Left lung (tissue), 10 donors: ENCODE data around the gene MCCC1. TPM values are rescaled to one million over a fixed set of nuclear protein-coding genes. Genes with fewer than 3 reads are reported as not detected.

ENCODE experiments used
- ATAC-seq: fragments of 200-7000 bp; cut with Tn5 transposase; one replicate; pipeline ENCODE4 v1.9.1; 2020; ENCODE audit warnings: moderate library complexity
- DNase-seq, 4 donors: peaks; one replicate each; pipeline ENCODE4 v3.0.0-alpha.2; 2013 to 2020
- H3K27ac ChIP-seq, 2 donors: fragments of 200-600 bp; sonication (generic) in 1 of 2; one replicate each; pipeline versions ENCODE4 v1.5.0 to v1.8.0; 2020 to 2021
- H3K27me3 ChIP-seq, 2 donors: fragments of 200-600 bp; sonication (generic) in 1 of 2; one replicate each; pipeline versions ENCODE4 v1.5.0 to v1.8.0; 2020 to 2021
- H3K36me3 ChIP-seq, 2 donors: fragments of 200-600 bp; sonication (generic) in 1 of 2; one replicate each; pipeline versions ENCODE4 v1.5.0 to v1.8.0; 2020 to 2021
- H3K4me1 ChIP-seq, 2 donors: fragments of 200-600 bp; one replicate each; pipeline ENCODE4 v1.8.0; 2021
- H3K4me3 ChIP-seq, 2 donors: fragments of 200-600 bp; sonication (generic) in 1 of 2; one replicate each; pipeline versions ENCODE4 v1.5.0 to v1.8.0; 2020 to 2021; ENCODE audit warnings: mild to moderate bottlenecking in 1 of 2
- H3K9me3 ChIP-seq, 2 donors: fragments of 200-600 bp; sonication (generic) in 1 of 2; one replicate each; pipeline versions ENCODE4 v1.5.0 to v1.8.0; 2020 to 2021
- intact Hi-C, 2 donors: fragments of 100-400 bp; cut with DNase I; formaldehyde crosslinking; loops; one replicate each; pipeline versions ENCODE4 v1.11.2 to v1.14.2; 2022
- polyA plus RNA-seq, 6 donors: library from polyadenylated mRNA; unstranded; fragments of 120-200 nt; gene quantifications; one replicate each; pipeline ENCODE4 v1.2.1, GENCODE V29; 2013; ENCODE audit not compliant: insufficient read length in 6 of 6
- total RNA-seq, 2 donors: library from RNA; stranded (reverse); fragmentation: NEBNext Ultra II Directional; extraction: Animal tissue kit (Norgen Biotek cat#: 25700); gene quantifications; one replicate each; pipeline ENCODE4 v1.2.1, GENCODE V29; 2021
- TF ChIP-seq, protein P1 (sequence below), 2 donors: fragments of 200-600 bp; sonication (generic) in 1 of 2; IDR thresholded peaks; one replicate each; pipeline versions ENCODE4 v1.5.0 to v1.8.0; 2021; ENCODE audit warnings: antibody characterized with exemption in 2 of 2
- donor health status: DM: no; HTN: yes; CAD: no.
- donor health status: DM: no; HTN: no; CAD: no.

The MCCC1 gene
- total and polyA plus RNA-seq, 8 donors, result 45.4 to 61.8 (median 51.1) TPM

DNA sequence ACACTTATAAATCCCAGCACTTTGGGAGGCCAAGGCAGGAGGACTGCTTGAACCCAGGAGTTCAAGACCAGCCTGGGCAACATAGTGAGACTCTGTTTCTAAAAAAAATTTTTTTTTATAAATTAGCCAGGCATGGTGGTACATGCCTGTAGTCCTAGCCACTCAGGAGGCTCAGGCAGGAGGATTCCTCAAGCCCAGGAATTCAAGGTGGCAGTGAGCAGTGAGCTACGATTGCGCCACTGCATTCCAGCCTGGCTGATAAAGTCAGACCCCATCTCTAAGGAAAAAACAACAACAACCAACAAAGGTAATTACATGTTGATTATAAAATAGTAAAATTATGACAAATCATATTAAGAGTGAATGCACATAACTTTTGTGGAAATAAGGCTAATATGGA lies 40.9 kb downstream of the MCCC1 start:
- Histone ChIP-seq H3K27me3 (no peaks in the 10 kb centered on the region), H3K36me3 (peaks cover 0 to 35% of the 10 kb centered on the region in 2 donors), H3K9me3 (no peaks in the 10 kb centered on the region), H3K4me1 (no peaks in the 10 kb centered on the region), H3K27ac (no peak overlapping the region), H3K4me3 (no peak overlapping the region)
- TF ChIP-seq, protein P1, sequence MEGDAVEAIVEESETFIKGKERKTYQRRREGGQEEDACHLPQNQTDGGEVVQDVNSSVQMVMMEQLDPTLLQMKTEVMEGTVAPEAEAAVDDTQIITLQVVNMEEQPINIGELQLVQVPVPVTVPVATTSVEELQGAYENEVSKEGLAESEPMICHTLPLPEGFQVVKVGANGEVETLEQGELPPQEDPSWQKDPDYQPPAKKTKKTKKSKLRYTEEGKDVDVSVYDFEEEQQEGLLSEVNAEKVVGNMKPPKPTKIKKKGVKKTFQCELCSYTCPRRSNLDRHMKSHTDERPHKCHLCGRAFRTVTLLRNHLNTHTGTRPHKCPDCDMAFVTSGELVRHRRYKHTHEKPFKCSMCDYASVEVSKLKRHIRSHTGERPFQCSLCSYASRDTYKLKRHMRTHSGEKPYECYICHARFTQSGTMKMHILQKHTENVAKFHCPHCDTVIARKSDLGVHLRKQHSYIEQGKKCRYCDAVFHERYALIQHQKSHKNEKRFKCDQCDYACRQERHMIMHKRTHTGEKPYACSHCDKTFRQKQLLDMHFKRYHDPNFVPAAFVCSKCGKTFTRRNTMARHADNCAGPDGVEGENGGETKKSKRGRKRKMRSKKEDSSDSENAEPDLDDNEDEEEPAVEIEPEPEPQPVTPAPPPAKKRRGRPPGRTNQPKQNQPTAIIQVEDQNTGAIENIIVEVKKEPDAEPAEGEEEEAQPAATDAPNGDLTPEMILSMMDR (IDR thresholded peaks at IDR 0.05), result no peak
- intact Hi-C loops, result no loop called here
- ATAC-seq, result no peak
- DNase-seq, result no peak

DNA sequence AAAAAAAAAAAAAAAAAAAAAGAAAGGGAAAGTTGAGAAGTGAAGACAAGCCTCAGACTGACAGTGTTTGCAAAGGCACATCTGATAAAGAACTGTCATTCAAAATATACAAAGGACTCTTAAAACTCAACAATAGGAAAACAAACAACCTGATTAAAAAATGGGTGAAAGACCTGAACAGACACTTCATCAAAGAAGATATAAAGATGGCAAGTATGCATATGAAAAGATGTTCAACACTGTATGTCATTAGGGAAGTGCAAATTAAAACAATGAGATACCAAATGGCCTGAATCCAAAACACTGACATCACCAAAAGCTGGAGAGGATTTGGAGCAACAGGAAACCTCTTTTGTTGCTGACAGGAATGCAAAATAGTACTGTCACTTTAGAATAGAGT lies 48.6 kb downstream of the MCCC1 start:
- no peaks in the 10 kb centered on the region for H3K4me1 ChIP-seq
- H3K9me3 ChIP-seq, result no peaks in the 10 kb centered on the region
- TF ChIP-seq, protein P1 (IDR thresholded peaks at IDR 0.05), result no peak
- peaks cover 0 to 76% of the 10 kb centered on the region in 2 donors for H3K36me3 ChIP-seq
- intact Hi-C loops, result no loop called here
- ATAC-seq (no peak), DNase-seq (no peak)
- H3K27me3 ChIP-seq, result no peaks in the 10 kb centered on the region
- no peak overlapping the region for H3K27ac ChIP-seq
- no peak overlapping the region for H3K4me3 ChIP-seq

DNA sequence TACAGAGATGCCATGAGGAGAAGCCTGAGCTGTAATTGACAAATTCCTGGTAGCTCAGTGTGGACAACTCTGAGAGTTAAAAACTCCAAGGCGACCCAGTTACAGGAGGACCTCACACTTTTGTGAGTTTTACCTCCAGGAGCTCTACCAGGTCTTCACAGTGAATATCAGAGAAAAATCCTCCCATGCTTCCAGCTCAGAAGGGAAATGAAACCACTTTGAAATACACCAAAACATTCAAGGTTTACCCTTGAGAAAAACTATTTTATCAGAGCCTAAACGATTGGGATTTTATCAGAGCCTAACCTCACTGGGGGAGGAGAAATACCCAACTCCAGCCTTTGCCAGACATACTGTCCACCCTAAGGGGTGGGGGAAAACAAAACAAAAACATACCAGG lies 52.4 kb downstream of the MCCC1 start:
- H3K4me3 ChIP-seq, result no peak overlapping the region

DNA sequence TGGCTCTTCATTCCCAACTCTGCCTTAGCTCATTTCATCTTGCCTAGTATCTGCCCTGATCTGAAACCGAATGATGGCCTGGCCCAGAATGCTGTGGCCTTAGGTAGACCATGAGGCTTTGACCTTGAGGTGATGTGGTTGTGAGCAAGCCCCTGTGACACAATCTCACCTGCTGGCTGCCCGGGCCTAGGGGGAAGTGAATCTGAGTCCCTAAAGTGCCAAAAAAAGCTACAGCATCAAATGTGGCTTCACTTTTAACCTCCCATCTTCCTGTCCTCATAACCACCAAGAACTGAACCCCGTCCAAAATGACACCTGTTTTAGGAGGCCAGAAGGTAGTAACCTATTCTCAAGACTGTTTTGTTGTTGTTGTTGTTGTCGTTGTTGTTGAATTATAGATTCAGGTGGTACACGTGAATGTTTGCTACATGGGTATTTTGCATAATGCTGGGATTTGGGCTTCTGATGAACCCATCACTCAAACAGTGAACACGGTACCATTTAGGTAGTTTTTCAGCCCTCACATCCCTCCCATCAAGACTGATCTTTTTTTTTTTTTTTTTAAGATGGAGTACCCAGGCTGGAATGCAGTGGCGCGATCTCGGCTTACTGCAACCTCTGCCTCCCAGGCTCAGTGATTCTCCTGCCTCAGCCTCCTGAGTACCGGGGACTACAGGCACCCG lies 54.6 kb downstream of the MCCC1 start:
- Histone ChIP-seq H3K9me3 (no peaks in the 10 kb centered on the region), H3K27ac (no peak overlapping the region), H3K27me3 (no peaks in the 10 kb centered on the region), H3K36me3 (peaks cover 0 to 83% of the 10 kb centered on the region in 2 donors), H3K4me1 (no peaks in the 10 kb centered on the region), H3K4me3 (no peak overlapping the region)
- no peak for DNase-seq
- TF ChIP-seq, protein P1 (IDR thresholded peaks at IDR 0.05), result no peak
- intact Hi-C loops, result no loop called here
- no peak for ATAC-seq

More for the DNA sequence above, 52.4 kb downstream of the MCCC1 start:
- TF ChIP-seq, protein P1 (IDR thresholded peaks at IDR 0.05), result no peak
- H3K9me3 ChIP-seq, result no peaks in the 10 kb centered on the region
- no peak for ATAC-seq
- no peak overlapping the region for H3K27ac ChIP-seq
- intact Hi-C loops, result no loop called here
- H3K36me3 ChIP-seq, result peaks cover 0 to 83% of the 10 kb centered on the region in 2 donors
- DNase-seq, result no peak
- no peaks in the 10 kb centered on the region for H3K27me3 ChIP-seq
- no peaks in the 10 kb centered on the region for H3K4me1 ChIP-seq

DNA sequence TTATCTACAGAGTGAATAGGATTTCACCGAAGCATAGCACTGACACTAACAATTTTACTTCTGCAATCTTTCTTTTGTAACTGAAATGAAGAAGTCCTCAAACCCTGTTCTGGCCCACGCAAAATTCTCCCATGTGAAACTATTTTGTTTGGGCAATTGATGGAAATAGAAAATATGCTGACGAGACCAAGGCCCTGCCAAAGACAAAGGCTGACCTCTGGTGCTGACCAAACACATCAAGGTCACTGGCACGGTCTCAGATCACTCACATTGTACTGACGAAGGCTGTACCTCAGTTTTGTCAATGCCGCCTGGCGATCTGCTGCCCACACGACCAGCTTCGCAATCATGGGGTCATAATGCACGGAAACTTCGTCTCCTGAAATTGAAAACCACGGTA lies 60.5 kb downstream of the MCCC1 start:
- Histone ChIP-seq H3K4me3 (no peak overlapping the region), H3K27me3 (no peaks in the 10 kb centered on the region), H3K36me3 (peaks cover 0 to 92% of the 10 kb centered on the region in 2 donors), H3K27ac (no peak overlapping the region), H3K9me3 (no peaks in the 10 kb centered on the region), H3K4me1 (no peaks in the 10 kb centered on the region)
- TF ChIP-seq, protein P1 (IDR thresholded peaks at IDR 0.05), result no peak
- ATAC-seq (no peak), DNase-seq (no peak)
- intact Hi-C loops, result no loop called here
